Panc1 (cell line): Measurements from ENCODE around the gene HCN2.

Experiments
- SIN3A ChIP-seq: IDR thresholded peaks from 2 replicates; pipeline ENCODE4 v1.6.1; 2012; ENCODE audit warnings: low read depth, mild to moderate bottlenecking, low read length, moderate library complexity, borderline replicate concordance; ENCODE audit not compliant: insufficient read depth
- TCF7L2 ChIP-seq: IDR thresholded peaks from 2 replicates; pipeline ENCODE4 v1.6.1; 2011; ENCODE audit warnings: mild to moderate bottlenecking, low read depth, low read length, inconsistent platforms
- TF ChIP-seq, protein P1 (sequence below): fragments of 450-650 bp; IDR thresholded peaks from 2 replicates; pipeline ENCODE4 v1.5.1; 2017; ENCODE audit warnings: mild to moderate bottlenecking

DNA sequence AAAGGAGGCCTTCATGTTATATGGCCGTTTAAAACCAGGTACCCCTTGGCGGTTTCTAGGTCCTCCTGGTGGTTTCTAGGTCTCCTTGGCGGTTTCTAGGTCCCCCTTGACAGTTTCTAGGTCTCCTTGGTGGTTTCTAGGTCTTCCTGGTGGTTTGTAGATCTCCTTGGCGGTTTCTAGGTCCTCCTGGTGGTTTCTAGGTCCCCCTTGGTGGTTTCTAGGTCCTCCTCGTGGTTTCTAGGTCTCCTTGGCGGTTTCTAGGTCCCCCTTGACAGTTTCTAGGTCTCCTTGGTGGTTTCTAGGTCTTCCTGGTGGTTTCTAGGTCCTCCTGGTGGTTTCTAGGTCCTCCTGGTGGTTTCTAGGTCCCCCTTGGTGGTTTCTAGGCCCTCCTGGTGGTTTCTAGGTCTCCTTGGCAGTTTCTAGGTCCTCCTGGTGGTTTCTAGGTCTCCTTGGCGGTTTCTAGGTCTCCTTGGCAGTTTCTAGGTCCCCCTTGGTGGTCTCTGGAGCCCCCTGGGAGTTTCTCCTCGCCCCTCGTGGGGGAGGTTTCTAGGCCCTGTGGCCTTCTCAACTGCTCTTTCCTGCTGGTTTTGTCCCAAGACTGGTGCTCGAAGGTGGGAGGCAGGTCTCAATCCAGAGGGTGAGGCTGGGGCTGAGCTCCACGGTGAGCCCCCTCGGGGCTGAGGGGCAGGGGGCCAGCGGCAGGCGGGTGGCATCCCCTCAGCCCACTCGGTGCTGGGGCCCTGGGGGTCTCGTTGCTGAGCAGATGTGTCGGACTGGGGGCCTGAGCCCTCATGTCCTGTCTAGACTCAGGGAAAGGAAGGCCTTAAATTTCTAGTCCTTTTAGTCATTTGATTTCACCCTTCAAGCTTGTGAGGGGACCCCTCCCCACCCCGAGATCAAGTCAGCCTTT is 8.0 kb downstream of the HCN2 start:
- TF ChIP-seq, protein P1, sequence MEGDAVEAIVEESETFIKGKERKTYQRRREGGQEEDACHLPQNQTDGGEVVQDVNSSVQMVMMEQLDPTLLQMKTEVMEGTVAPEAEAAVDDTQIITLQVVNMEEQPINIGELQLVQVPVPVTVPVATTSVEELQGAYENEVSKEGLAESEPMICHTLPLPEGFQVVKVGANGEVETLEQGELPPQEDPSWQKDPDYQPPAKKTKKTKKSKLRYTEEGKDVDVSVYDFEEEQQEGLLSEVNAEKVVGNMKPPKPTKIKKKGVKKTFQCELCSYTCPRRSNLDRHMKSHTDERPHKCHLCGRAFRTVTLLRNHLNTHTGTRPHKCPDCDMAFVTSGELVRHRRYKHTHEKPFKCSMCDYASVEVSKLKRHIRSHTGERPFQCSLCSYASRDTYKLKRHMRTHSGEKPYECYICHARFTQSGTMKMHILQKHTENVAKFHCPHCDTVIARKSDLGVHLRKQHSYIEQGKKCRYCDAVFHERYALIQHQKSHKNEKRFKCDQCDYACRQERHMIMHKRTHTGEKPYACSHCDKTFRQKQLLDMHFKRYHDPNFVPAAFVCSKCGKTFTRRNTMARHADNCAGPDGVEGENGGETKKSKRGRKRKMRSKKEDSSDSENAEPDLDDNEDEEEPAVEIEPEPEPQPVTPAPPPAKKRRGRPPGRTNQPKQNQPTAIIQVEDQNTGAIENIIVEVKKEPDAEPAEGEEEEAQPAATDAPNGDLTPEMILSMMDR, result no peak
- no peak for TF ChIP-seq TCF7L2
- no peak for TF ChIP-seq SIN3A
